IgD-negative memory B cell (primary cell): Measurements from ENCODE around the gene TJP1. TPM values are rescaled to one million over a fixed set of nuclear protein-coding genes. Genes with fewer than 3 reads are reported as not detected.

ENCODE experiments used
- H3K27ac Mint-ChIP-seq, 3 donors: one replicate each; pipeline ENCODE4 v1.8.0; 2020 to 2022; ENCODE audit warnings: mild to moderate bottlenecking in 3 of 3, mixed read lengths in 3 of 3, moderate library complexity in 1 of 3
- H3K27me3 Mint-ChIP-seq: one replicate; pipeline ENCODE4 v1.8.0; 2021; ENCODE audit warnings: mixed read lengths
- H3K36me3 Mint-ChIP-seq: one replicate; pipeline ENCODE4 v1.8.0; 2020; ENCODE audit warnings: mild to moderate bottlenecking, mixed read lengths
- H3K4me1 Mint-ChIP-seq, 3 donors: one replicate each; pipeline ENCODE4 v1.8.0; 2020 to 2022; ENCODE audit warnings: mixed read lengths in 3 of 3, mild to moderate bottlenecking in 1 of 3
- H3K4me3 Mint-ChIP-seq, 4 donors: one replicate each; pipeline ENCODE4 v1.8.0; 2020 to 2022; ENCODE audit warnings: mild to moderate bottlenecking in 4 of 4, mixed read lengths in 4 of 4, moderate library complexity in 3 of 4
- H3K9me3 Mint-ChIP-seq, 3 donors: one replicate each; pipeline ENCODE4 v1.8.0; 2020 to 2021; ENCODE audit warnings: mixed read lengths in 3 of 3, mild to moderate bottlenecking in 1 of 3
- polyA plus RNA-seq: library from polyadenylated mRNA; unstranded; fragments of 300-500 nt; fragmentation: Illumina TruSeq; gene quantifications from one replicate; pipeline ENCODE4 v1.2.3, GENCODE V29; 2021

The TJP1 gene
- polyA plus RNA-seq, 1 donor from 2014 or later, result not detected

GRCh38 chr15:29651476-29652233 lies 170.6 kb downstream of the TJP1 start:
- H3K27me3 Mint-ChIP-seq, result no peaks in the 10 kb centered on the region
- H3K36me3 Mint-ChIP-seq, result no peaks in the 10 kb centered on the region
- H3K27ac Mint-ChIP-seq, result no peak overlapping the region
- H3K9me3 Mint-ChIP-seq, result peaks cover 7 to 26% (median 9%) of the 10 kb centered on the region in 3 donors
- H3K4me1 Mint-ChIP-seq, result no peaks in the 10 kb centered on the region
- no peak overlapping the region for H3K4me3 Mint-ChIP-seq
